Heart right ventricle (tissue), 16 donors: Measurements from ENCODE around the gene LINC01488. TPM values are rescaled to one million over a fixed set of nuclear protein-coding genes. Genes with fewer than 3 reads are reported as not detected.
A peak's percentile ranks its signal among the peaks of the same experiment; 100 is the strongest.

Experiments
- ATAC-seq, 8 donors: fragments of 200-7000 bp; cut with Tn5 transposase; one replicate each; pipeline ENCODE4 v1.9.1; 2020; ENCODE audit warnings: mild to moderate bottlenecking in 8 of 8, moderate library complexity in 8 of 8, moderate number of reproducible peaks in 1 of 8
- DNase-seq, 2 donors: peaks; one replicate each; pipeline ENCODE4 v3.0.0-alpha.2; 2020
- H3K27ac ChIP-seq, 10 donors: fragments of 200-600 bp; sonication (generic) in 2 of 10; one replicate each; pipeline versions ENCODE4 v1.5.0 to v1.8.0; 2020 to 2022; ENCODE audit warnings: mild to moderate bottlenecking in 3 of 10
- H3K27me3 ChIP-seq, 7 donors: fragments of 200-600 bp; one replicate each; pipeline ENCODE4 v1.8.0; 2021 to 2022; ENCODE audit warnings: mild to moderate bottlenecking in 2 of 7
- H3K36me3 ChIP-seq, 9 donors: fragments of 200-600 bp; sonication (generic) in 1 of 9; one replicate each; pipeline versions ENCODE4 v1.5.0 to v1.8.0; 2020 to 2022; ENCODE audit warnings: mild to moderate bottlenecking in 2 of 9
- H3K4me1 ChIP-seq, 9 donors: fragments of 200-600 bp; sonication (generic) in 1 of 9; one replicate each; pipeline versions ENCODE4 v1.5.0 to v1.8.0; 2020 to 2022; ENCODE audit warnings: mild to moderate bottlenecking in 4 of 9
- H3K4me3 ChIP-seq, 10 donors: fragments of 200-600 bp; sonication (generic) in 2 of 10; one replicate each; pipeline versions ENCODE4 v1.5.0 to v1.8.0; 2020 to 2022; ENCODE audit warnings: mild to moderate bottlenecking in 7 of 10, moderate library complexity in 2 of 10
- H3K9me3 ChIP-seq, 11 donors: fragments of 200-600 bp in 10 of 11; sonication (generic) in 2 of 11; one replicate each; pipeline versions ENCODE4 v1.5.0 to v1.8.0; 2013 to 2022; ENCODE audit warnings: mild to moderate bottlenecking in 2 of 11, control low read depth in 1 of 11, moderate library complexity in 1 of 11
- WGBS, 2 donors: extraction: QIAGEN DNeasy Blood & Tissue Kit; methylation state at CpG; one replicate each; pipeline ENCODE4 v1.1.7; 2013; ENCODE audit warnings: inconsistent platforms in 1 of 2; 5-methylcytosine and 5-hydroxymethylcytosine counted together
- intact Hi-C, 10 donors: fragments of 100-400 bp; cut with DNase I; formaldehyde crosslinking; loops; one replicate each; pipeline versions ENCODE4 v1.11.1 to v1.14.2; 2022
- polyA plus RNA-seq, 2 donors: library from polyadenylated mRNA; stranded (reverse); fragments of 200-250 nt; gene quantifications; one replicate each; pipeline ENCODE4 v1.2.3, GENCODE V29; 2013
- total RNA-seq, 10 donors: library from RNA; stranded (reverse); fragmentation: NEBNext Ultra II Directional in 3 of 10; extraction: Animal tissue kit (Norgen Biotek cat#: 25700) in 3 of 10; gene quantifications; one replicate each; pipeline versions ENCODE4 v1.2.1 to v1.2.4, GENCODE V29; 2021 to 2023
- TF ChIP-seq, protein P1 (sequence below), 9 donors: fragments of 200-600 bp; sonication (generic) in 2 of 9; IDR thresholded peaks; one replicate each; pipeline versions ENCODE4 v1.5.0 to v1.8.0; 2021 to 2022; ENCODE audit warnings: antibody characterized with exemption in 9 of 9, mild to moderate bottlenecking in 5 of 9, moderate library complexity in 1 of 9
- donor health status: Arrhythmogenic right ventricular cardiomyopathy.
- donor health status: ischemic (EF 13 %, LVEDD 7.1; RV severe dilation, severe dysfunction).
- donor health status: healthy with polysubstance abuse.
- donor health status: DM: no; HTN: yes; CAD: no.
- donor health status: DM: no; HTN: no; CAD: no.
- donor health status: ischemic (EF 25% LVEDD 6.9; RV normal size, moderate dysfunction).
- donor health status: ischemic (EF 25% LVEDD 5.7; RV mildly dilated, moderate dysfunction).
- donor health status: healthy.
- donor health status: DM: yes; HTN: yes; CAD: no.
- donor health status: Ischemic cardiomyopathy.
- donor health status: ischemic (EF 35%, LVEDD 5.7; RV mildly dilated, moderate dysfunction).
- donor health status: nonischemic (EF 11% LVEDD 7.7; RV severe dilation, severe dysfunction).
- donor health status: DM: yes; HTN: yes; CAD: no.
- donor health status: PGD.
- donor health status: ischemic (EF 29% LVEDD 5.4; RV normal size, mild dysfunction).
- donor health status: nonischemic (EF 23%, LVEDD 6.1; RV moderate dilation, normal function).

The LINC01488 gene
- total and polyA plus RNA-seq, 12 donors, result 0.03 to 0.59 (median 0.15) TPM; not detected in 4

DNA sequence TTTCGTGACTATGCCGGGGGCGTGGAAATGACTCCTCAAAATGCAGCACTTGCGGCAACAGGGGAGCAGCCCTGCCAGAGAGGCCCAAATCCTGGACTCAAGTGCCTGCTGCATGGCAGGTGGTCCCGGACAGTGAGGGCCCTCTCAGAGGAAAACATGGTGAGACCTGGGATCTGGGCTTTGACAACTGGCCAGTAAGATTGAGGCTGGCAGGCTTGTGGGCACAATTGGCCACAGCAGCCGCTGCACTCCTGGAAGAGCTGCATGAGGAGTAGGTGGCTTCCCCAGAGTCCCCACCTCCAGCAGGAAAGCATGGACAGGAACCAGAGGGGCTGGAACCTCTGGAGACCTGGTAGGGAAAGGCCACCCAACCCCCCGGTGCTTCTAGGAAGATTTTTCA, 13.4 kb downstream of the LINC01488 start:
- no peaks in the 10 kb centered on the region for H3K9me3 ChIP-seq
- H3K27ac ChIP-seq, result peak overlapping the region in 1 of 10 donors; percentile 39
- ATAC-seq (no peak), DNase-seq (no peak)
- H3K36me3 ChIP-seq, result no peaks in the 10 kb centered on the region
- H3K4me1 ChIP-seq, result peaks cover 18 to 59% (median 39%) of the 10 kb centered on the region in 9 donors
- TF ChIP-seq, protein P1, sequence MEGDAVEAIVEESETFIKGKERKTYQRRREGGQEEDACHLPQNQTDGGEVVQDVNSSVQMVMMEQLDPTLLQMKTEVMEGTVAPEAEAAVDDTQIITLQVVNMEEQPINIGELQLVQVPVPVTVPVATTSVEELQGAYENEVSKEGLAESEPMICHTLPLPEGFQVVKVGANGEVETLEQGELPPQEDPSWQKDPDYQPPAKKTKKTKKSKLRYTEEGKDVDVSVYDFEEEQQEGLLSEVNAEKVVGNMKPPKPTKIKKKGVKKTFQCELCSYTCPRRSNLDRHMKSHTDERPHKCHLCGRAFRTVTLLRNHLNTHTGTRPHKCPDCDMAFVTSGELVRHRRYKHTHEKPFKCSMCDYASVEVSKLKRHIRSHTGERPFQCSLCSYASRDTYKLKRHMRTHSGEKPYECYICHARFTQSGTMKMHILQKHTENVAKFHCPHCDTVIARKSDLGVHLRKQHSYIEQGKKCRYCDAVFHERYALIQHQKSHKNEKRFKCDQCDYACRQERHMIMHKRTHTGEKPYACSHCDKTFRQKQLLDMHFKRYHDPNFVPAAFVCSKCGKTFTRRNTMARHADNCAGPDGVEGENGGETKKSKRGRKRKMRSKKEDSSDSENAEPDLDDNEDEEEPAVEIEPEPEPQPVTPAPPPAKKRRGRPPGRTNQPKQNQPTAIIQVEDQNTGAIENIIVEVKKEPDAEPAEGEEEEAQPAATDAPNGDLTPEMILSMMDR (IDR thresholded peaks at IDR 0.05), result no peak
- no peaks in the 10 kb centered on the region for H3K27me3 ChIP-seq
- no peak overlapping the region for H3K4me3 ChIP-seq
- intact Hi-C loops, result loop anchor here in 4 of 10 donors (5.0 to 10.0 kb wide), 4 partner anchors 43 to 142 kb away; no protein-coding TSS in a partner anchor
- 89% methylated on average over 7 of the region's 7 CpGs for WGBS, 2 donors

- Histone ChIP-seq H3K27me3 (no peaks in the 10 kb centered on the region), H3K9me3 (no peaks in the 10 kb centered on the region), H3K36me3 (no peaks in the 10 kb centered on the region), H3K4me3 (no peak overlapping the region), H3K27ac (peak overlapping the region in 2 of 10 donors; percentile 91), H3K4me1 (peaks cover 16 to 56% (median 35%) of the 10 kb centered on the region in 9 donors)
- 89 to 91% methylated on average over 12 of the region's 12 CpGs for WGBS, 2 donors
- DNase-seq (no peak), ATAC-seq (no peak)
- TF ChIP-seq, protein P1 (IDR thresholded peaks at IDR 0.05), result no peak
- intact Hi-C loops, result loop anchor here in 3 of 10 donors (5.0 to 10.0 kb wide), 3 partner anchors 53 to 142 kb away; no protein-coding TSS in a partner anchor
These were observed 14.2 kb downstream of the LINC01488 start for GRCh38 chr11:69495441-69496201.

- H3K36me3 ChIP-seq, result no peaks in the 10 kb centered on the region
- peaks cover 16 to 56% (median 35%) of the 10 kb centered on the region in 9 donors for H3K4me1 ChIP-seq
- H3K9me3 ChIP-seq, result no peaks in the 10 kb centered on the region
- no peak overlapping the region for H3K4me3 ChIP-seq
- H3K27ac ChIP-seq, result peak overlapping the region; percentile 63 to 92 (median 90)
- no peak for ATAC-seq
- no peaks in the 10 kb centered on the region for H3K27me3 ChIP-seq
- 77 to 85% methylated on average over 10 of the region's 10 CpGs for WGBS, 2 donors
- TF ChIP-seq, protein P1 (IDR thresholded peaks at IDR 0.05), result no peak
- intact Hi-C loops, result loop anchor here in 3 of 10 donors (5.0 to 10.0 kb wide), 3 partner anchors 54 to 141 kb away; no protein-coding TSS in a partner anchor
- no peak for DNase-seq
These were observed 14.7 kb downstream of the LINC01488 start for GRCh38 chr11:69496202-69496557.

- Histone ChIP-seq H3K9me3 (no peaks in the 10 kb centered on the region), H3K4me1 (peaks cover 16 to 56% (median 35%) of the 10 kb centered on the region in 9 donors), H3K4me3 (no peak overlapping the region), H3K27me3 (no peaks in the 10 kb centered on the region), H3K36me3 (no peaks in the 10 kb centered on the region), H3K27ac (peak overlapping the region; percentile 63 to 92 (median 90))
- TF ChIP-seq, protein P1 (IDR thresholded peaks at IDR 0.05), result no peak
- DNase-seq (no peak), ATAC-seq (peak; percentile 3 to 53 (median 42))
- WGBS, 2 donors, result 34 to 35% methylated on average over 12 of the region's 12 CpGs
- intact Hi-C loops, result loop anchor here in 4 of 10 donors (1.0 to 10.0 kb wide), 5 partner anchors 47 to 142 kb away; no protein-coding TSS in a partner anchor
These were observed 15.3 kb downstream of the LINC01488 start for GRCh38 chr11:69496631-69497220.
